IMR-90 (cell line): ENCODE measurements around the gene C13orf42.

Experiments
- BHLHE40 ChIP-seq: fragments of 150-350 bp; IDR thresholded peaks from 2 replicates; pipeline ENCODE4 v1.6.1; 2016; ENCODE audit warnings: mild to moderate bottlenecking, low read depth, low read length
- CHD1 ChIP-seq: IDR thresholded peaks from 2 replicates; pipeline ENCODE4 v1.6.1; 2012; ENCODE audit warnings: low read depth, low read length, improper control_type of control experiment
- POLR2A ChIP-seq: IDR thresholded peaks from 2 replicates; pipeline ENCODE4 v1.6.1; 2012; ENCODE audit warnings: mild to moderate bottlenecking, low read depth, low read length
- RAD21 ChIP-seq: IDR thresholded peaks from 2 replicates; pipeline ENCODE4 v1.6.1; 2012; ENCODE audit warnings: low read length, improper control_type of control experiment
- RCOR1 ChIP-seq: IDR thresholded peaks from 2 replicates; pipeline ENCODE4 v1.6.1; 2012; ENCODE audit warnings: mild to moderate bottlenecking, low read length, improper control_type of control experiment; ENCODE audit not compliant: insufficient replicate concordance
- RFX5 ChIP-seq: IDR thresholded peaks from 2 replicates; pipeline ENCODE4 v1.8.0; 2012; ENCODE audit warnings: low read depth, mild to moderate bottlenecking, low read length, moderate library complexity
- SMC3 ChIP-seq: fragments of 150-350 bp; IDR thresholded peaks from 2 replicates; pipeline ENCODE4 v1.6.1; 2016; ENCODE audit warnings: low read depth, mild to moderate bottlenecking, antibody characterized with exemption, low read length, moderate library complexity
- TF ChIP-seq, protein P1 (sequence below): conservative IDR thresholded peaks from 2 replicates; pipeline ENCODE4 v1.5.1; 2012; ENCODE audit warnings: mild to moderate bottlenecking, low read depth, low read length, improper control_type of control experiment
- TF ChIP-seq, protein P2 (sequence below): fragments of 150-350 bp; IDR thresholded peaks from 2 replicates; pipeline ENCODE4 v1.6.1; 2017; ENCODE audit warnings: mild to moderate bottlenecking, antibody characterized with exemption, low read length, low read depth

DNA sequence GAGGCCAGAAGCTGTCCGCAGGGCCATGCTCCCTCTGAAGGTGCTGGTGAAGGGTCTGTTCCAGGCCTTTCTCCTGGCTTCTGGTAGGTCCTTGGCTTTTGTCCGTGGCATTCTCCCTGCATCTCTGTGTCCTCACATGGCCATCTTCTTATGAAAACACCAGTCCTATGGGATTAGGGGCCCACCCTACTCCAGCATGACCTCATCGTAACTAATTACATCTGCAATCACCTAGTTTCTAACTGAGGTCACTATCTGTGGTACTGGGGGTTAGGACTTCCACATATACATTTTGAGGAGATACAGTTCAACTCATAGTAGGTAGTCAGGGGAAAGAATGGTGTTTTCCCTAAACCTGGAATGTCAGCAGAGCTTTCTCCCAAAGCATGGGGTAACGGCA, 3.1 kb downstream of the C13orf42 start:
- TF ChIP-seq, protein P1, sequence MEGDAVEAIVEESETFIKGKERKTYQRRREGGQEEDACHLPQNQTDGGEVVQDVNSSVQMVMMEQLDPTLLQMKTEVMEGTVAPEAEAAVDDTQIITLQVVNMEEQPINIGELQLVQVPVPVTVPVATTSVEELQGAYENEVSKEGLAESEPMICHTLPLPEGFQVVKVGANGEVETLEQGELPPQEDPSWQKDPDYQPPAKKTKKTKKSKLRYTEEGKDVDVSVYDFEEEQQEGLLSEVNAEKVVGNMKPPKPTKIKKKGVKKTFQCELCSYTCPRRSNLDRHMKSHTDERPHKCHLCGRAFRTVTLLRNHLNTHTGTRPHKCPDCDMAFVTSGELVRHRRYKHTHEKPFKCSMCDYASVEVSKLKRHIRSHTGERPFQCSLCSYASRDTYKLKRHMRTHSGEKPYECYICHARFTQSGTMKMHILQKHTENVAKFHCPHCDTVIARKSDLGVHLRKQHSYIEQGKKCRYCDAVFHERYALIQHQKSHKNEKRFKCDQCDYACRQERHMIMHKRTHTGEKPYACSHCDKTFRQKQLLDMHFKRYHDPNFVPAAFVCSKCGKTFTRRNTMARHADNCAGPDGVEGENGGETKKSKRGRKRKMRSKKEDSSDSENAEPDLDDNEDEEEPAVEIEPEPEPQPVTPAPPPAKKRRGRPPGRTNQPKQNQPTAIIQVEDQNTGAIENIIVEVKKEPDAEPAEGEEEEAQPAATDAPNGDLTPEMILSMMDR, result no peak
- TF ChIP-seq, protein P2, sequence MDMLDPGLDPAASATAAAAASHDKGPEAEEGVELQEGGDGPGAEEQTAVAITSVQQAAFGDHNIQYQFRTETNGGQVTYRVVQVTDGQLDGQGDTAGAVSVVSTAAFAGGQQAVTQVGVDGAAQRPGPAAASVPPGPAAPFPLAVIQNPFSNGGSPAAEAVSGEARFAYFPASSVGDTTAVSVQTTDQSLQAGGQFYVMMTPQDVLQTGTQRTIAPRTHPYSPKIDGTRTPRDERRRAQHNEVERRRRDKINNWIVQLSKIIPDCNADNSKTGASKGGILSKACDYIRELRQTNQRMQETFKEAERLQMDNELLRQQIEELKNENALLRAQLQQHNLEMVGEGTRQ, result no peak
- no peak for TF ChIP-seq CHD1
- no peak for TF ChIP-seq RAD21
- TF ChIP-seq POLR2A, result no peak
- TF ChIP-seq SMC3, result no peak
- no peak for TF ChIP-seq RFX5
- TF ChIP-seq BHLHE40, result no peak
- TF ChIP-seq RCOR1, result no peak
